HepG2 (cell line): Measurements from ENCODE around the gene NOL4L. TPM values are rescaled to one million over a fixed set of nuclear protein-coding genes. Genes with fewer than 3 reads are reported as not detected.

Experiments used
- ESRRA ChIP-seq: sonication (generic); formaldehyde crosslinking; IDR thresholded peaks from 2 replicates; pipeline ENCODE4 v1.5.1; 2020; ENCODE audit warnings: mild to moderate bottlenecking, low read depth, missing genetic modification reagents
- FOSL1 ChIP-seq: sonication (generic); formaldehyde crosslinking; IDR thresholded peaks from 2 replicates; pipeline ENCODE4 v1.9.0; 2021; ENCODE audit warnings: missing genetic modification reagents, borderline replicate concordance
- MXD3 ChIP-seq: IDR thresholded peaks from 2 replicates; pipeline ENCODE4 v1.6.1; 2016; ENCODE audit warnings: mild to moderate bottlenecking, missing biosample characterization, missing genetic modification reagents
- NR2F6 ChIP-seq, 2 experiments: IDR thresholded peaks; 2 replicates each; pipeline ENCODE4 v1.6.1; 2016; ENCODE audit warnings: antibody characterized with exemption in 1 of 2, mild to moderate bottlenecking in 1 of 2
- SIN3A ChIP-seq: IDR thresholded peaks from 2 replicates; pipeline ENCODE4 v1.6.1; 2011; ENCODE audit warnings: low read depth, mild to moderate bottlenecking, control low read depth, low read length, borderline replicate concordance
- STAT5B ChIP-seq: sonication (generic); formaldehyde crosslinking; IDR thresholded peaks from 2 replicates; pipeline ENCODE4 v1.4.0; 2020; ENCODE audit warnings: missing genetic modification reagents
- THRA ChIP-seq: sonication (generic); formaldehyde crosslinking; IDR thresholded peaks from 2 replicates; pipeline ENCODE4 v1.4.0; 2020; ENCODE audit warnings: missing genetic modification reagents, borderline replicate concordance
- TMF1 ChIP-seq: sonication (generic); formaldehyde crosslinking; IDR thresholded peaks from 2 replicates; pipeline ENCODE4 v1.8.1; 2022; ENCODE audit warnings: low read depth, missing genetic modification reagents
- TOE1 ChIP-seq: sonication (generic); formaldehyde crosslinking; IDR thresholded peaks from 2 replicates; pipeline ENCODE4 v1.4.0; 2020; ENCODE audit warnings: mild to moderate bottlenecking, missing genetic modification reagents
- YY1 ChIP-seq: IDR thresholded peaks from 2 replicates; pipeline ENCODE4 v1.6.1; 2011; ENCODE audit warnings: low read length, low read depth, moderate library complexity, mild to moderate bottlenecking; ENCODE audit not compliant: insufficient read depth, insufficient replicate concordance
- ZBTB40 ChIP-seq, 2 experiments: fragments of 450-650 bp in 1 of 2; sonication (generic) in 1 of 2; formaldehyde crosslinking in 1 of 2; IDR thresholded peaks; 2 replicates each; pipeline versions ENCODE4 v1.6.1 to v1.8.0; 2016 to 2022; ENCODE audit warnings: antibody characterized with exemption in 1 of 2, mild to moderate bottlenecking in 1 of 2, missing genetic modification reagents in 1 of 2
- ZNF556 ChIP-seq: sonication (generic); formaldehyde crosslinking; IDR thresholded peaks from 2 replicates; pipeline ENCODE4 v1.4.0; 2020; ENCODE audit warnings: mild to moderate bottlenecking, missing genetic modification reagents, borderline replicate concordance
- ZNF644 ChIP-seq: IDR thresholded peaks from 2 replicates; pipeline ENCODE4 v1.6.1; 2016; ENCODE audit warnings: low read depth
- polyA plus RNA-seq, 8 experiments: library from polyadenylated mRNA; depleted of rRNA in 3 of 8; stranded (reverse) in 7 of 8; unstranded in 1 of 8; fragments of >200 nt; fragmentation: Illumina TruSeq in 4 of 8; extraction: Trizol in 4 of 8; gene quantifications; 2 replicates each; pipeline versions ENCODE4 v1.2.1 to v1.2.3, GENCODE V29; 2011 to 2016; ENCODE audit warnings: low read depth in 4 of 8, missing spikeins in 1 of 8, mixed read lengths in 1 of 8; ENCODE audit not compliant: insufficient read depth in 1 of 8
- total RNA-seq, 5 experiments: library from RNA; depleted of rRNA; stranded (reverse); fragments of >200 nt; fragmentation: Illumina TruSeq; extraction: Trizol; gene quantifications; 2 replicates each; pipeline ENCODE4 v1.2.3, GENCODE V29; 2016; ENCODE audit warnings: low read depth in 1 of 5

NOL4L gene
- total and polyA plus RNA-seq, 2 of the 13 experiments (the other 11 are each of a cell fraction or from before 2014, with no cell fraction given): 16.6 to 35.4 TPM

GRCh38 chr20:32539026-32539816, 45.9 kb downstream of the NOL4L start (continued):
- TF ChIP-seq ZNF644 (CRISPR knock-in tag): peak; percentile 43; the same call in 1 of the 2 replicates
- 0 out of 2 replicates have a peak, but pooled peaks have one; percentile 18 for TF ChIP-seq ZNF556
- peak; percentile 50; the same call in 1 of the 2 replicates for TF ChIP-seq TOE1 (CRISPR knock-in tag)
- TF ChIP-seq STAT5B: 0 out of 2 replicates have a peak, but pooled peaks have one; percentile 20
- no peak for TF ChIP-seq FOSL1 (CRISPR knock-in tag)
- TF ChIP-seq NR2F6 (IDR thresholded peaks at IDR 0.05): no peak
- TF ChIP-seq NR2F6 (CRISPR knock-in tag; IDR thresholded peaks at IDR 0.05): peak; percentile 66
- TF ChIP-seq SIN3A: no peak
- TF ChIP-seq TMF1 (CRISPR knock-in tag): no peak
- no peak for TF ChIP-seq ZBTB40 (IDR thresholded peaks at IDR 0.05)
- peak; percentile 54; the same call in 1 of the 2 replicates for TF ChIP-seq ZBTB40 (CRISPR knock-in tag; IDR thresholded peaks at IDR 0.05)
- TF ChIP-seq YY1: peak; percentile 21
- TF ChIP-seq MXD3: peak; percentile 61
- peak; percentile 28 for TF ChIP-seq THRA
- peak; percentile 77; the same call in 1 of the 2 replicates for TF ChIP-seq ESRRA (CRISPR knock-in tag)
